Endodermal cell (in vitro differentiated cells): ENCODE results near the gene SPECC1. TPM values are rescaled to one million over a fixed set of nuclear protein-coding genes. Genes with fewer than 3 reads are reported as not detected.

Experiments used
- DNase-seq: peaks from one replicate; pipeline ENCODE4 v3.0.0-alpha.2; 2017
- H3K27ac ChIP-seq: 2 replicates; pipeline ENCODE4 v1.5.1; 2013; ENCODE audit warnings: mild to moderate bottlenecking, low read depth, low read length, moderate library complexity
- H3K27me3 ChIP-seq: 2 replicates; pipeline ENCODE4 v1.6.1; 2013; ENCODE audit warnings: mild to moderate bottlenecking, low read length, moderate library complexity; ENCODE audit not compliant: insufficient read depth, control insufficient read depth, poor library complexity, severe bottlenecking
- H3K36me3 ChIP-seq: 2 replicates; pipeline ENCODE4 v1.7.0; 2013; ENCODE audit warnings: mild to moderate bottlenecking, low read length, moderate library complexity; ENCODE audit not compliant: control insufficient read depth, insufficient read depth
- H3K4me1 ChIP-seq: one replicate; pipeline ENCODE4 v1.7.0; 2013; ENCODE audit warnings: low read length; ENCODE audit not compliant: control insufficient read depth, insufficient read depth
- H3K4me3 ChIP-seq: 2 replicates; pipeline ENCODE4 v1.5.1; 2013; ENCODE audit warnings: mild to moderate bottlenecking, low read length, moderate library complexity
- H3K9ac ChIP-seq: 2 replicates; pipeline ENCODE4 v1.6.1; 2013; ENCODE audit warnings: mild to moderate bottlenecking, low read length, moderate library complexity; ENCODE audit not compliant: poor library complexity, severe bottlenecking; ENCODE audit errors: extremely low read depth
- H3K9me3 ChIP-seq: 2 replicates; pipeline ENCODE4 v1.6.1; 2013; ENCODE audit warnings: mild to moderate bottlenecking, low read length, moderate library complexity; ENCODE audit not compliant: control insufficient read depth
- H3K27ac Mint-ChIP-seq: 2 replicates; pipeline ENCODE4 v1.8.0; 2020; ENCODE audit warnings: mixed read lengths
- H3K27me3 Mint-ChIP-seq: 2 replicates; pipeline ENCODE4 v1.8.0; 2021; ENCODE audit warnings: mild to moderate bottlenecking, mixed read lengths; ENCODE audit not compliant: insufficient read depth
- H3K36me3 Mint-ChIP-seq: 2 replicates; pipeline ENCODE4 v1.8.0; 2020; ENCODE audit warnings: low read depth, mixed read lengths
- H3K4me1 Mint-ChIP-seq: 2 replicates; pipeline ENCODE4 v1.8.0; 2020; ENCODE audit warnings: mixed read lengths
- H3K4me3 Mint-ChIP-seq: 2 replicates; pipeline ENCODE4 v1.8.0; 2020; ENCODE audit warnings: mild to moderate bottlenecking, moderate library complexity, mixed read lengths
- H3K9me3 Mint-ChIP-seq: 2 replicates; pipeline ENCODE4 v1.8.0; 2020; ENCODE audit warnings: mild to moderate bottlenecking, mixed read lengths
- CTCF ChIP-seq: fragments of 200-600 bp; sonication (generic); conservative IDR thresholded peaks from 2 replicates; pipeline ENCODE4 v1.5.0; 2021; ENCODE audit warnings: antibody characterized with exemption, mild to moderate bottlenecking
- WGBS, 2 experiments: methylation state at CpG; one replicate each; pipeline versions ENCODE4 v1.1.5 to v1.1.7; 2013; ENCODE audit warnings: missing lambda C conversion rate in 2 of 2, mixed read lengths in 1 of 2; ENCODE audit not compliant: insufficient coverage in 1 of 2, insufficient read length in 1 of 2; 5-methylcytosine and 5-hydroxymethylcytosine counted together
- total RNA-seq, 2 donors: library from RNA; stranded (reverse); fragmentation: NEBNext Ultra II Directional in 1 of 2; extraction: Animal tissue kit (Norgen Biotek cat#: 25700) in 1 of 2; gene quantifications; 2 replicates in 1 of 2; 3 replicates in 1 of 2; pipeline ENCODE4 v1.2.1, GENCODE V29; 2021

SPECC1 gene
- total RNA-seq, 2 donors from 2014 or later = 48.7 to 60.6 TPM

- H3K4me1 ChIP-seq = no peaks in the 10 kb centered on the region
- WGBS, 2 experiments = 88% methylated on average over 1 of the region's 1 CpG; no CpG with 5 or more reads in 1 of the 2 experiments
- H3K27me3 ChIP-seq = no peaks in the 10 kb centered on the region
- H3K27ac ChIP-seq = no peak overlapping the region
- H3K4me3 ChIP-seq = no peak overlapping the region
- Mint-ChIP-seq H3K36me3 (no peaks in the 10 kb centered on the region), H3K27ac (no peak overlapping the region), H3K4me1 (peaks cover 6% of the 10 kb centered on the region), H3K27me3 (peaks cover 1% of the 10 kb centered on the region), H3K4me3 (no peak overlapping the region), H3K9me3 (no peaks in the 10 kb centered on the region)
- no peak for TF ChIP-seq CTCF
- no peaks in the 10 kb centered on the region for H3K36me3 ChIP-seq
- H3K9me3 ChIP-seq = no peaks in the 10 kb centered on the region
- no peak overlapping the region for H3K9ac ChIP-seq
- peak; percentile 37 for DNase-seq
Measured at GRCh38 chr17:19987897-19988296, 21.3 kb upstream of the SPECC1 start.

- peaks cover 6% of the 10 kb centered on the region for H3K4me1 Mint-ChIP-seq
- peaks cover 1% of the 10 kb centered on the region for H3K27me3 Mint-ChIP-seq
- no peak overlapping the region for H3K27ac Mint-ChIP-seq
- no peak overlapping the region for H3K4me3 ChIP-seq
- H3K27me3 ChIP-seq = no peaks in the 10 kb centered on the region
- H3K9ac ChIP-seq = no peak overlapping the region
- H3K36me3 Mint-ChIP-seq = no peaks in the 10 kb centered on the region
- peak; percentile 44 for DNase-seq
- H3K4me1 ChIP-seq = no peaks in the 10 kb centered on the region
- H3K27ac ChIP-seq = no peak overlapping the region
- no peaks in the 10 kb centered on the region for H3K9me3 ChIP-seq
- H3K9me3 Mint-ChIP-seq = no peaks in the 10 kb centered on the region
- no peaks in the 10 kb centered on the region for H3K36me3 ChIP-seq
- H3K4me3 Mint-ChIP-seq = no peak overlapping the region
- WGBS, 2 experiments = 32 to 56% methylated on average over 2 to 4 of the region's 4 CpGs
- TF ChIP-seq CTCF = no peak
Measured at GRCh38 chr17:19991252-19991885, 17.8 kb upstream of the SPECC1 start.

- H3K4me3 ChIP-seq = no peak overlapping the region
- peak; percentile 84 for TF ChIP-seq CTCF
- H3K27ac Mint-ChIP-seq = peak overlapping the region; percentile 55
Measured at GRCh38 chr17:19992803-19993713, 16.1 kb upstream of the SPECC1 start.

More at GRCh38 chr17:19992803-19993713, 16.1 kb upstream of the SPECC1 start:
- H3K27me3 ChIP-seq = no peaks in the 10 kb centered on the region
- H3K36me3 Mint-ChIP-seq = no peaks in the 10 kb centered on the region
- no peak overlapping the region for H3K4me3 Mint-ChIP-seq
- no peaks in the 10 kb centered on the region for H3K36me3 ChIP-seq
- H3K4me1 Mint-ChIP-seq = peaks cover 4% of the 10 kb centered on the region
- no peaks in the 10 kb centered on the region for H3K9me3 Mint-ChIP-seq
- no peaks in the 10 kb centered on the region for H3K4me1 ChIP-seq
- peaks cover 1% of the 10 kb centered on the region for H3K27me3 Mint-ChIP-seq
- H3K9ac ChIP-seq = no peak overlapping the region
- no peak overlapping the region for H3K27ac ChIP-seq
- 14 to 32% methylated on average over 13 to 23 of the region's 24 CpGs for WGBS, 2 experiments
- H3K9me3 ChIP-seq = no peaks in the 10 kb centered on the region
- DNase-seq = peak; percentile 98
